CD4-positive, alpha-beta T cell treated with Interferon gamma for 1 hour (primary cell): ENCODE results near the gene PSKH1.

ENCODE experiments used
- DNase-seq: peaks from one replicate; pipeline ENCODE4 v3.0.0-alpha.2; 2020

The PSKH1 gene

DNA sequence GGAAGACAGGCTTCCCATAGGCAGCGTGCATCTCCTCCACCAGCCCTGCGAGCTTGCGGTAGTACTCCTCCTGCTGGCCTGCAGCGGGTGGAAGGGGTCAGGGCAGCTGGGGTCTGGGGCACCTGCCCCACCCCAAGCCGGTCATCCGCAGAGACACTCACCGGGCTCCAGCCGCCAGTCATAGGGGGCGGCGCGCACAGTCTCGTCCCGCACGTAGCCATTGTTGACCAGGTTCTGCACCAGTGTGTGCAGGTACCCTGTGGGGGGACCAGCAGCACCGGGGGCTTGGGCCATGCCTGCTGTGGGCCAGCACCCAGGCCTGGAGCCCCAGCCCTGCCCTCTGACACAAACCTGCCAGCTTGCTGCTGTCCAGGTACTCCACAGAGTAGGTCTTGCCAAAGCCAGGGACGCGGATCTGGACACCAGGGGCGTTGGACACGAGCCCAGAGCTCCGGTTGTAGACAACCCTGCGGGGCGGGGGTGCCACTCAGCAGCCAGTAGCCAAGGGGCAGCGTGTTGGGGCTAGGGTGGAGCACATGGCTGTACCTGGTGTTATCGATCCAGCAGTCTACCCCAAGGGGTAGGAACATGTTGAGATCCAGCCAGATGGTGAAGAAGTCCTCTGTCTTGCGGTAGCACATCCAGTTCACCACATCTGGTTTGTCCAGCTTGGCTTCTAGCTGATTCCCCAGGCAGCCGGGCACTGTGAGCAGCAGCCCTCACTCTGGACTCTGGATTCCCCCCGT lies 49.6 kb downstream of the PSKH1 start:
- no peak for DNase-seq

DNA sequence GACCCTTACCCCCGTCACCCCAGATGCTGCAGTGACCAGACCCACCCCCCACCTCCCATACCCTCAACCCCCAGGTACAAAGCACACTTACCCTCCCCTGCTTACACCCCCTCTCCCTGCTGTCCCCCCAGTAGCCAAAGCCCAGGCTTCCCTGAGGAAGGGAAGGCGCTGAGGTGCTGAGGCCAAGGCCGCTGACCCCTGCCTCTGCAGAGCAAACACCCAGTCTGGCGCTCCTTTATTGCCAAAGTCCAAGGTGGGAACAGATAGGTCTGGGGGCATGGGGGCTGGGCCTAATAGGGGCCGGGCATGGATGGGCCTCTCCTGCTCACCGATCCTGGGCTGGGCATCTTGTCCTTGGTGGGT lies 50.2 kb downstream of the PSKH1 start:
- DNase-seq: no peak

DNA sequence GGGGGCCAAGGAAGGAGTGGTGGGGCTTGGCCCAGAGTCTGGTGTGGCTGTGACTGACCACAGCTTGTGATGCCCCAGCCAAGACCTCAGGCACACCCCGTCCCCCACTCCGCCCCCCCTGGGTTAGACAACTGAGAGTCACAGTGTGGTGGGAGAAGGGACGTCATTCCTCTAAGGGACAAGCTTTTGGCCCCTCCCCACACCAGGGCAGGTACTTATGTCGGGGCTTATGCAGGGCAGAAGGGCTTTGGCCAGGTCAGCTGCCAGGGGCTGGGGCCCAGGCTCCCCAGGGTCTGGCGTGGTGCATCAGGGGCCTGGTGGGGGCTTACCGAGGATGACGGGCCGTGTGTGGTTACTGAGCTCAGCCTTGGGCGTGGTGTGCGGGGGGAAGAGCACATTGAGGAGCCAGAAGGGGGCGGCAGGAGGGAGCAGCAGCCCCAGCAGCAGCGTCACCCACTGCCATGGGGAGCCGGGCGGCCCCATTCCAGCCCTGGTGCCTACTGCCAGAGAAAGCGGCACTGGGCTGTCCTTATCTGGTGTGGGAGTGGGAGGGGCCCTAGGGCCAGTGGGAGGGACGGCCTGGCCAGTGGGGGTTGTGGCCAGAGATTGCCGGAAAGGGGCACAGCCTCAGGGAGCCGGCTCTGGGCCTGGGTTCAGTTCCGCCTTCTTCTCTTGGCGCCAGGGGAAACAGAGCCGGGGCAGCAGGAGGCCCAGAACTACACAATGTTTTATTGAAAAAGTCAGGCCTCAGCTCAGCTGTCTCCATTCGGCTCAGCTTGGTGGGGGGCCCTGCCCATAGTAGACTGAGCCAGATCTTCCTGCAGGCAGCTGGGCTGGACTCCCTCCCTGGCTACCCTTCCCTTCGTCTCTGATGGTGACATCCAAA lies 50.8 kb downstream of the PSKH1 start, which contains the start of gene LCAT:
LCAT (minus strand) TSS at position 502 of the 886 bp plus-strand sequence; CDS start at position 483, 19 bp downstream.
- DNase-seq: no peak

DNA sequence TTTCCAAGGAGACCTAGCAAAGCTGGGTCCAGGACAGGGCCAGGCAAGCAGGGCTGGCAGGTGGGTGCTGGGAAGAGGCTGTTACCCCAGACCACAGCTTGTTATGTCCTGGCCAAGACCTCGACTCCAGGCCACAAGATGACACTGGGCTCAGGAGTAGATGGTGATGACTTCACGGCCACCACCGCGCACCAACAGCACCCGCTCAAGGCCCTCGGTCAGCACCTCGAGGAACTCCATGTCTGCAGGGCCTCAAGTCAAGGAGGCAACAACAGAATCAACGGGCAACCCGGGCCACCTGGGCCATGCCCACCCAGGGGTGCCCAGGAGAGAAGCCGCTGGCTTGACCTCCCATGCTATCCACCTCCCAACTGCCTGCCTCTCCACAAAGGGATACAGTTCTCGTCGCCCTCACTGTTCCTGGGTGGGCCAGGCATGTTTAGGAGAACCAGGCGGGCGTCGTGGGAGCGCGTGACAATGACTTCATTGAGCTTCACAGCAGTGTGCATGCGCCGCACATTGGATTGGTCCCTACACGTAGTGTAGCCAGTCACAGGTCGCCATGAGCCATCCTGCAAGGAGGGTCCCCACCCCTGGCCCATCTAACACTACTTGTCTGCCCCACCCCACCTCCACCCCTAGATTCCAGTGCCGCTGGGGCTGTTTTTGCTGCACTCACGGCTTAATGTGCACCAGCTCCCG lies 51.8 kb downstream of the PSKH1 start:
- DNase-seq: no peak

DNA sequence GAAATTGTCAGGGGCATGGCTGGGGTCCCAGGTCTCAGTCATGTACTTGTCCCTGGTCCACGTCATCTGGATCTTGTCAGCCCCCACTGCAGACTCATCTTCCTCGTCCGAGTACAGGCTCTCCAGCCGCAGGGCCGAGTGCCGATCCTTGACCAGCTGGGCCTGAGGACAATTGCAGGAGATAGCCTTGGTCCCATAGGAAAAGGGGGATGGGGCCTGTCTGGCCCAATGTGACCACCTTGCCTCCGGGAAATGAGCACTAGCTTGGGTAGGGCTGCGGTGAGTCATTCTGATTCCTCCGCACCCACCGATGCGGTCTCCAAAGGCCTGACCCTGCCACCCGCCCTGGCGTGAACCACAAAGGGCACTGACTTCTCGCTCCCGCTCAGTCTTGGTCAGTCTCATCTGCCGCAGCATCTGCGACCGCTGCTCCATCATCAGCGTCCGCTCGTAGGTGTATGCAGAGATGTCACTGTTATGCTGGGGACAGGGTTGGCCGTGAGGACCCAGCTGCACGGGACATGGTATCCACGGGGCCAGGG lies 52.4 kb downstream of the PSKH1 start:
- no peak for DNase-seq

DNA sequence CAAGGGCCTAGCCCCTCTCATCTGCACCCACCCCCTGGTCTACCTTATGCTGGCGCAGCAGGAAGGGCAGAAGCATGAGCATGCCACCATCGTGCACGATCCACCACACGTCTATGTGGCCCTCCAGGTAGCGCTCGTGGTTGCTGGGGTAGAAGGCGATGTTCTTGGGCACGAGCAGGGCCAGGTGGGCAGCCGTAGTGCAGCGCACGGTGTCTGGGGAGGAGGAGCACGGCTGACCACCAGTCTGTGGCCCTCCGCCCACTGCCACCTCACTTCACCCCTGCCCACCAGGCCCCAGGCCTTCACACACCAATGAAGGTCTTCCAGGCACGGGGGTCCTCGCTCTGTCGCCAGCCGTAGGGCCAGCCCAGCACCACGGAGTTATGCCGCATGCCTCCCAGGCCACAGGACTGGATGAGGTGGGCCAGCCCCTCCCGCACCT lies 53.1 kb downstream of the PSKH1 start:
- DNase-seq: no peak

DNA sequence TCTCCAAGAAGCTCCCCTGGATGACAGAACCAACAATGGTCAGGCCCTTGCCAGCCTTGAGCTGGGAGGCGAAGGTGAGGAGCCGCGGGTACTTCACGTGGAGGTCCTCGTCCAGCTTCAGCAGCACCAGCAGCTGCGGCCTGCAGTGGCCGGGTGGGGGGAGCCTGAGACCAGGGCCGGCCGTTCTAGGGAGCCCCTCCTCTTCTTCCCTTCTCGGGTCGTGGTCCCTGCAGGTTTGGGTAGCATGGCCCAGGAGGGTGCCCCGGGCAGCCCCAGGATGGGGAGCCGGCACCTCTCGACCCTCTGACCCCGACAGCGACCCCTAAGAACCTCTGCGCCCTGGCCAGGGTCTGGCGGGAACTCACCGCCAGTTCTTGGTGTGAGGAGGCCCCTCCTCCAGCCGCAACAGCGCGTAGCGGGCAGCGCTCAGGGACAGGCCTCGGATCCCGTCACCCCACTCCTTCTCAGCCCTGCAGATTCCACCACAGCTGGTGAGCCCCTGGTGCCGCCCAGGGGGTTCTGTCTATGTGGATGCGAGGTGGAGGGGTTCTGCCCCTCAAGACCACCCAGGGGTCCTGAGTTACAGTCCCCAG lies 54.0 kb downstream of the PSKH1 start:
- DNase-seq: no peak

DNA sequence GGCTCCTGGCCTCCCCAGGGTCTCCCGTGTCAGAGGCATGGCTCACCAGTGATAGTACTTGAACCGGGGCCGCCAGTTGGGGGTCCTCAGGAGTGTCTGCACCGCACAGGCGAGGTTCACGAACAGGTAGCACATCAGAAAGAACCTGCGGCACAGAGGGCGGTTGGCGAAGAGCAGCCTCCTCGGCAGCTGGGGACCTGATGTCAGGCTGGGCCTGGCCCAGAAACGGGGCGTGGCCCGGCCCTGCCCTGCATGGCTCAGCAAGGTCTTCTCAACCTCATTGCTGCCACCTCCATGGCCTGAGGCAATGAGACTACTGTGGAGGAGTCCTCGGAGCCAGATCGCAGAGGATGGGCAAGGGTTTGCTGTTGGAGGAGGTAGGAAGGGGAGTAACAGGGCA lies 55.0 kb downstream of the PSKH1 start:
- DNase-seq: no peak

DNA sequence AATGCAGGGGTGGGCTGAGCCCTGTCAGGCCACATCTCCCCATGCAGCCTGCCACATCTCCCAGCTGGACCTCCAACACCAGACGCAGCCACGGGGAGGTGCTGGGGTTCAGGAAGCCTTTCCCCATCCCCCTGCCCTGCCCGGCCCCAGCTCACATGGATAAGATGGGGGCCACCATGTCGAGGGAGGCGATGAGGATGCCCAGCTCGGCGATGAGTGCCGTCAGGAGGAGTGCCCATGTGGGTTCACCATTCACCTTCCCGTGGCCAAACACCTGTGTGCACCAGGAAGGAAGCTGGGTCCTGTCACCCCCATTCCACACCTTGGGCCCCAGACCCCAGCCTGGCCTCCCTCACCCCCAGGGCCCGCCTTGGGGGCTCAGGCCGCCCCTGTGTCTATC lies 56.6 kb downstream of the PSKH1 start:
- DNase-seq: no peak

DNA sequence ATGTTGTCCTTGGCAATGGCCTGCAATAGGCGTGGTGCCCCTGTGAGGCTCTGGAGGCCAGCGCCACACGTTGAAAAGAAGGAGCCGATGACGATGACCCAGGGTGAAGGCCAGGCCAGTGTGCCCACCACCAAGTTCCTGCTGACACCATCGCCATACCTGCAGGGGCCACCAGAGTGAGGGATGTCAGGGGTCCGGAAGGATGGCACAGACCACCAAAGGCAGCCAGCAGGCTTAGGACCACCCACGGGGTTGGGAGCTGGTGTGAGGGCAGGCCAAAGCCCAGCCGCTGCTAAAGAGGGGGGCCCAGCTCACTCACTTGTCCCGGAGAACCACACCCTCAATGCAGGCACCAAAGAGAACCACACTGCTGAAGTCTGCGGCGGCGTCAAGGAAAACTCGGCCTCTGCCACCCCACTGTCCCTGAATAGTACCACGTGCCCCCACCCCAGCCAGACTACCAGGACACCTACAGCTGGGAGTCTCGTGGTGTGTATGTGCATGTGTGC lies 57.3 kb downstream of the PSKH1 start:
- DNase-seq: no peak

DNA sequence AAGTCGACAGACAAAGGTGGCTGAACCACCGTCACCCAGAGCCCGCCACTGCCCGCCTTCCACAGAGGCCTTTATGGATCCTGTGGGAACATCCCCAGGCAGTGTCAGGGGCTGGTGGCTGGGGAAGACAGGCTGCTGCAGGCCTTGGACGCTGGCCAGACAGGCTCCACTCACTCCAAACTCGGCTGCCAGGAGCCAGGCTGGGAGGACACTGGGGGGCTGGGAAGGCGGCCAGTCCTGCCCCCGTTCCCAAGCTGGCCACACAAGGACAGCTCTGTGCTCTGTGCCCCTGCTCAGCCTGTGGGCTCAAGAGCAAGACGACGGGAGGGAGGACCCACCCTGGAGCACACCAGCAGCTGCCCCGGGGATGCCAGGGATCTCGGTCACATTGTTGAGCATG lies 58.4 kb downstream of the PSKH1 start:
- no peak for DNase-seq

DNA sequence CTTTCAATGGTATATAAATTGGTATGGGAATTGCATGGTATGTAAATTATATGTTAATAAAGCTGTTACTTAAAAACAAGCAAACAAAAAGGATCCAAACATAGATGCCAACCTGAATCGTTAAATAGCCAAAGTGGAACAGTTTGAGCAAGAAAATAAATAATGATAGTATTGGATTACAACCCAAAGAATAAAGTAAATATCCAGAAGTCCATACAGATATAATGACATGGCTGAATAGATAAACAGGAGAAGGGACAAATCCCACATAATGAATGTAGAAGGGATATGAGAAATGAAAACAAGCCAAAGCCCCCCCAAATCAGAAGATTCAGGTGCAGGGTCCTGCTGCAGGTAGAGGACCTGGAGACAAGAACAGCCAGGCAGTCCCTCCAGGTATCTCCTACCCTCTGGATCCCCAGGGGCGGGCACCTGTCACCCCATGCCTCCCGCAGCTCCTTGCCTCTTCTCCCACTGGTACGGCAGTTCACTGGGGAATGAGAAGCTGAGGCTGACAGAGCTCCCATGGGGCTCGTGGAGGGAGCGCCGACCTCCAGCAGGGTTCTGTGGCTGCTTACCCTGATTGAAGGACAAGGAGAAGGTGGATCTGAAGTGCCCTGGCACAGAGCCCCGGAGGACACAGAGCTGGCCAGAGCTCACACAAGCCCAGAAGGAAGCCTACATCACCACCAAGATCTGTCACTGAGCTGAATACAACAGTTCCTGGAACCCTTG lies 60.8 kb downstream of the PSKH1 start:
- no peak for DNase-seq

DNA sequence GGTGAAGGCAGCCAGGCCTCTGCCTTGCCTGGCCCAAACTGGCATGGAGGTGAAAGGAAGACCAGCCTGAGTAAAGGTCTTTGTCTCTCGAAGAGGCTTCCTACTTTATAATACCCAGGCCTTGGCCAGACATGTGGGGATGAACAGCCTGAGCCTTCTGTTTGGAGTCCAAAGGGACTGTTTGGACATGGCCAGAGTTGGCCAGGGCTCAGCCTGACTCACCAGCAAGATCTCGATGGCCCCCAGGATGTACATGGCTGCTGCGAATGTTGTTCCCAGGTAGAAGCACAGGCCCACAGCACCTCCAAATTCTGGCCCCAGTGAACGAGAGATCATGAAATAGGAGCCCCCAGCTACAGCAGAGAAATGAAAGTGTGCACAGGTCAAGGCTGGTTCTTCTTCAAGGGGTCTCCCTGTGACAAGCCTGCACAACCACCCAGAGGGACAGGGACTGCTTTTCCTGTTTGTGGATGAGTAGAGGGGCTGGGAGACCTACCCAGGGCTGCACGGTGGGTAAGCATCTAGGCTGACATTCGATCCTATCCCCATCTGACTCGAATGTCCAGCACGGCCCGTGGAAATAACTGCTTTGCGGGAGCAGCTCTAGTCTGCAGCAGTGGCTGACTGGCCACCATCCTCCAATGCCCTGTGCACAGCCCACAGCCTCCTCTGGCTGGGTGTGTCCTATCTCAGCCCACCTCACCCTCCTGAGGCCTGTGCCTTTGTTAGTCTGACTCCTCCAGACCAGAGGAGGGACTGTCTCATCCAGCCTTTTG lies 61.6 kb downstream of the PSKH1 start:
- no peak for DNase-seq

DNA sequence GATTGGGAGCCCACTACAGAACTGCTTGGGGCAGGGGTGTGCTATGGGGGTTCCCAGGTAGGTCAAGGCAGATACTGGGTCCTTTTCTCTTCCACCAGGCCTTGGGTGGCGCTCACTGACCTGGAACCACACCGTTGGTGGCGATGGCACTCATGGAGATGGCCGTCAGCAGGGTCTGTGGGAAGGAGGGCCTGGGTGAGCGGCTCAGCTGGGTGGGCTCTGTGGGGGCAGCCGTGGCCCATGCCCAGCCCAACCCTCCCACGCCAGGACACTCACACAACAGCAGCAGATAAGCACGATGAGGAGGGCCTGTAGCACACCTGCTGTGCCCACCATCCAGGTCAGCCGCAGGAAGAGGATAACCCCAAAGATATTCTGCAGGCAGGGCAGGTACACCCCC lies 64.6 kb downstream of the PSKH1 start:
- no peak for DNase-seq

DNA sequence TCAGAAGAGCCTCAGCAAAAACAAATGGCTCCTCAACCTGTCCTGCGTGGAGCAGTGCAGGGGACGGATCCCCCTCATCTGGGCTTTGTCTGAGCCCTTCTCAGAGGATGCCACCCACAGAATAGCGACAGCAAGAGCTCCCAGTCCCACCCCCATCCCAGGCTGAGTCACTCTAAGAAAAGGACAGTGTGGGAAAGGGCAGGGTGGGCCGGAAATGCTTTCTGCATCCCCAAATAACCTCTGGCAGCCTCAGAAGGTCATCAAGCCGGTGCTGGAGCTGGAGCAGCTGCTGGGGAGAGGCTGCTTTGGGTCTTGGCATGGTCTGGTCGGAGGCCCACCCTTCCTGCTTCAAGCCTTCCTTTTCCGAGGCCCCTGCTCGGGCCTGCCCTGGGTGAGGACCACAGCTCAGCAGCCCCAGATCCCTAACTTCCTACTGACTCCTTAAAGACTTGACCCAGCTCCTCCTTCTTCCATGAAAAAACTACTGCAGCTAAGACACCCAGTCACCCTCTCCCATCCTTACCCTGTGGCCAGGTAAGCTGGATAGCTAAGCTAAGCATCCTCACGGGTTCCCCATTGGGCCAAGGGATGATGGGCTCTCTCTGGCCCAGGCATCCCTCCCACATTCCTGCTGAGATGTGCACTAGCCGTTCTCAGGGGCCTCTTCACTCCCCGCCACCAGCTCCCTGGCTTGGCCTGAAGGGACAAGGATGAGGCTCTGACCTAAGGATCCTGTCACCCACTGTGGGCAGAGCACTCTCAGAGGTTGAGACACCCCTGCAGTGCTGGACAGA lies 66.7 kb downstream of the PSKH1 start:
- DNase-seq: no peak

DNA sequence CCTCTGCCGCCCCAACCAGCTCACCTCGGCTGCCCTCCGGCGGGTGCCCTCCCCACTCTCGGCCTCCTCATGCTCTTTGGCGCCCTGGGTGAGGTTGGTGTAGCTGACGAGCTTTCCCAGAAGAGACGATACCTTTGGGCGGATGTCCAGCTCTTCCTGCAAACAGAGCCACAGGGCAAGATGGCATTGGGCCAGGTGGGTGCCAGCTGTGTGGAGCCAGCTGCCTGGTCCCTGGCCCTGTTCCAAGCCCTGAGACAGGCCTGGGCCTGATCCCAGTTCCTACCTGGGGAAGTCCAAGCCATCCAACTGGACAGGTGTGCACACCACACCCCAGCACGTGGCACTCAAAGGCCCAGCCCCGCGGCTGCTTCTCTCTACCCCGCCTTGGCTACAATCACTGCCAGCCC lies 68.5 kb downstream of the PSKH1 start:
- DNase-seq: no peak

DNA sequence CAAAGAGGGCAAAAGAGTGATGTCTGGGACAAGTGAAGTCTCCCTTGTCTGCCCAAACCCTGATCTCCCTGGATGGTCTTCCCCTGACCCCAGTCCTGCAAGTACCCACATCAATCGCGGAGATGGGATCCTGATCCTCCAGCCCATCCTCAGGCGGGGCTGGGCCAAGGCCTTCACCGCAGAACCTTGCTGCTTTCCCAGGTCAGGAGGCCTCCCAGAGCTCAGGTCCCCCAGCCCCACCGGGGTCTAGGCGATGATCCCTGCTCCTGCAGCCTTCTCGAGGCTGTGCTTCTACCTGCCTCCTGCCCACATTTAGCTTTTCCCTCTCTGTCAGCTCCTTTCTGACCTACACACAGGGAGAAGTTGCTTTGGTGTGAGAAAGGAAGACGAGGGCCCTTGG lies 69.1 kb downstream of the PSKH1 start:
- no peak for DNase-seq

DNA sequence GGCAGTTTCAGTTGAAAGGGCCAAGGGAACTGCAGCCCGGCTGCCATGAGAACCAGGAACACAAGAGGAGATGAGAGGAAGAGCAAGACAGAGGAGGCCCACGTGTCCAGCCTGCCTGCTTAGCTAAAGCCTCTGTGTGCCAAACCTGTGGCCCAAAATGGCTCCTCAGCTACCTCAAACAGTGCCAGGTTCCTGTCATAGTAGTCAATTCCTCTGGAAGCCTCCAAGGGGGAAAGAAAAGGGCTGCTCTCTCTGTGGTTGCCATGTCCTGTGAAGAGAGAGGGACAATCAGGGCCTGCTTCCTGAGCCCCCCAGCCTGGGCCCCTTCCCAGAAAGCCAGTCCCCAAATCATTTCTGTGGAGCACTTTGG lies 70.2 kb downstream of the PSKH1 start:
- DNase-seq: no peak

DNA sequence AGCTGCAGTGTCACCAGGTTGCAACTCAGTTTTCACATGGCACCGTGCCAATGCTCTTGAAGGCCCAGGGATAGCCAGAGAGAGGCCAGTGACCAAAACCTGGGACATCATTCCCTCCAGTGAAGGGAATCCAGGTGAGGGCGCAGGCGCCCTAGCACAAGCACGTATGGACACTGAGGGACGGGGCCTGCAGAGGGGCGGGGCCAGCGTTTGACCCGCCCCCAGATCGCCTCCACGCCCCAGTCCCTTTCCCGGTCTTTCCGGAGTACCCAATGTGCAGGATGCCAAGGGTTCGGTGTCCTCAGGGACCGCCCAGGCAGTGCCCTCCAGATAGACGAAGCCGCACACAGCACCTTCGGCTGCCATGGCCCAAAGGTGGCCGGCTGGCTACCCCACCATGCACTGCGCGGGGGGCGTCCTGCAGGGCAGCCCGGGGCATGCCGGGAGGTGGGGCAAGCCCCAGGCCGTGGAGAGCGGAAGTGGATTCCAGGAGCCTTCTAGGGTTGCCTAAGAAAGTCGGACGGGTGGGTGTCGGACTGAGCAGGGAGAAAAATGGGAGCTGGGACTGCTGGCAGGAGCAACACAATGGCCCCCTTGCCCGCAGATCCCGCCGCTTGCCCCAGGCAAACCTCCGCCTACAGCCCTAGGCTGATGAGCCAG lies 70.7 kb downstream of the PSKH1 start:
- DNase-seq: no peak
